H1 (cell line): ENCODE results near the gene TMBIM4. TPM values are rescaled to one million over a fixed set of nuclear protein-coding genes. Genes with fewer than 3 reads are reported as not detected.

Experiments
- CTCF ChIA-PET: fragments of 300-600 bp; sonication (Branson Sonifier 250); formaldehyde crosslinking; loops from one replicate; lab custom pipeline; 2021; ENCODE audit not compliant: partially characterized antibody; lab: Charles Lee
- POLR2A ChIA-PET: fragments of 300-600 bp; sonication (Branson Sonifier 250); formaldehyde crosslinking; loops from one replicate; lab custom pipeline; 2021; ENCODE audit warnings: inconsistent platforms; ENCODE audit not compliant: partially characterized antibody; lab: Charles Lee
- DNase-seq, 2 experiments: peaks; one replicate each; pipeline versions ENCODE4 v3.0.0 to v3.0.0-alpha.2; 2010 to 2022; ENCODE audit warnings: low spot score in 2 of 2, low read depth in 1 of 2, mixed read lengths in 1 of 2
- FAIRE-seq: peaks from 2 replicates; lab custom pipeline; 2011; peaks lifted over from hg19 to GRCh38; lab: Jason Lieb, UNC
- H2AFZ ChIP-seq: 2 replicates; pipeline ENCODE4 v1.8.1; 2012; ENCODE audit warnings: low read length, inconsistent platforms
- H2AK5ac ChIP-seq: 2 replicates; pipeline ENCODE4 v1.6.1; 2013; ENCODE audit warnings: low read depth, low read length
- H2BK120ac ChIP-seq: replicated peaks from 2 replicates; pipeline ENCODE3; 2013; ENCODE audit warnings: low read depth, low read length, inconsistent platforms
- H2BK12ac ChIP-seq: 2 replicates; pipeline ENCODE4 v1.6.1; 2013; ENCODE audit warnings: low read depth, low read length
- H2BK15ac ChIP-seq: 2 replicates; pipeline ENCODE4 v1.6.1; 2013; ENCODE audit warnings: low read length
- H2BK20ac ChIP-seq: 2 replicates; pipeline ENCODE4 v1.6.1; 2013; ENCODE audit warnings: low read length
- H2BK5ac ChIP-seq: 2 replicates; pipeline ENCODE4 v1.6.1; 2013; ENCODE audit warnings: low read depth, low read length
- H3K14ac ChIP-seq: 2 replicates; pipeline ENCODE4 v1.6.1; 2013; ENCODE audit warnings: inconsistent platforms; ENCODE audit not compliant: insufficient read length
- H3K18ac ChIP-seq: 2 replicates; pipeline ENCODE4 v1.6.1; 2013; ENCODE audit warnings: low read length; ENCODE audit errors: extremely low read depth
- H3K23ac ChIP-seq: 2 replicates; pipeline ENCODE4 v1.6.1; 2013; ENCODE audit warnings: inconsistent platforms; ENCODE audit not compliant: insufficient read length
- H3K23me2 ChIP-seq: 2 replicates; pipeline ENCODE4 v1.6.1; 2013; ENCODE audit warnings: low read depth, low read length
- H3K27ac ChIP-seq: 2 replicates; pipeline ENCODE4 v1.6.1; 2011; ENCODE audit warnings: low read depth, low read length, inconsistent platforms
- H3K27me3 ChIP-seq, 4 experiments: replicated peaks in 1 of 4; 1 replicate in 1 of 4; 2 replicates in 3 of 4; pipeline versions ENCODE4 v1.6.1 to v1.8.1; 2011 to 2013; ENCODE audit warnings: low read length in 3 of 4, mild to moderate bottlenecking in 3 of 4, inconsistent platforms in 2 of 4, mixed read lengths in 2 of 4, moderate library complexity in 1 of 4; ENCODE audit not compliant: control insufficient read depth in 3 of 4, insufficient read depth in 3 of 4; ENCODE audit errors: extremely low read depth in 1 of 4
- H3K36me3 ChIP-seq, 4 experiments: 2 replicates each; pipeline versions ENCODE4 v1.6.1 to v1.8.1; 2011 to 2013; ENCODE audit warnings: mild to moderate bottlenecking in 4 of 4, low read length in 3 of 4, moderate library complexity in 2 of 4, control low read depth in 1 of 4, inconsistent platforms in 1 of 4; ENCODE audit not compliant: insufficient read depth in 4 of 4, control insufficient read depth in 2 of 4
- H3K4ac ChIP-seq: replicated peaks from 2 replicates; pipeline ENCODE3; 2013; ENCODE audit warnings: low read length, low read depth, mixed read lengths, inconsistent platforms; ENCODE audit not compliant: insufficient read length
- H3K4me1 ChIP-seq, 4 experiments: replicated peaks in 1 of 4; 1 replicate in 1 of 4; 2 replicates in 3 of 4; pipeline versions ENCODE4 v1.6.1 to v1.8.1; 2011 to 2013; ENCODE audit warnings: low read length in 3 of 4, inconsistent platforms in 2 of 4, mixed read lengths in 1 of 4; ENCODE audit not compliant: insufficient read depth in 4 of 4, control insufficient read depth in 3 of 4
- H3K4me2 ChIP-seq, 2 experiments: 2 replicates each; pipeline versions ENCODE4 v1.6.1 to v1.8.1; 2011 to 2013; ENCODE audit warnings: low read depth in 2 of 2, low read length in 2 of 2, control low read depth in 1 of 2, inconsistent platforms in 1 of 2, mild to moderate bottlenecking in 1 of 2; ENCODE audit not compliant: insufficient read depth in 1 of 2
- H3K4me3 ChIP-seq, 4 experiments: fragments of 200-600, 300-600 bp in 1 of 4; sonication (generic), shearing (Covaris generic), sonication (Bioruptor Twin) in 1 of 4; 2 replicates each; pipeline versions ENCODE4 v1.5.1 to v1.8.1; 2011 to 2016; ENCODE audit warnings: low read length in 4 of 4, low read depth in 3 of 4, control low read depth in 2 of 4, inconsistent platforms in 2 of 4, mild to moderate bottlenecking in 2 of 4, mixed read lengths in 1 of 4, moderate library complexity in 1 of 4; ENCODE audit not compliant: insufficient read depth in 2 of 4; ENCODE audit errors: extremely low read depth in 1 of 4
- H3K56ac ChIP-seq: replicated peaks from 2 replicates; pipeline ENCODE3; 2013; ENCODE audit warnings: low read depth, mild to moderate bottlenecking, mixed read lengths, low read length, inconsistent platforms; ENCODE audit not compliant: insufficient read length
- H3K79me1 ChIP-seq: 2 replicates; pipeline ENCODE4 v1.6.1; 2013; ENCODE audit warnings: low read depth, low read length, control low read depth
- H3K79me2 ChIP-seq, 2 experiments: 2 replicates each; pipeline versions ENCODE4 v1.6.1 to v1.8.1; 2012 to 2013; ENCODE audit warnings: low read length in 2 of 2, mild to moderate bottlenecking in 2 of 2, inconsistent platforms in 1 of 2; ENCODE audit not compliant: insufficient read depth in 2 of 2, control insufficient read depth in 1 of 2
- H3K9ac ChIP-seq, 4 experiments: replicated peaks in 1 of 4; 1 replicate in 1 of 4; 2 replicates in 3 of 4; pipeline versions ENCODE4 v1.6.1 to v1.8.1; 2011 to 2013; ENCODE audit warnings: low read depth in 3 of 4, low read length in 3 of 4, control low read depth in 2 of 4, mild to moderate bottlenecking in 2 of 4, moderate library complexity in 2 of 4, inconsistent platforms in 1 of 4; ENCODE audit errors: extremely low read depth in 1 of 4
- H3K9me3 ChIP-seq, 2 experiments: 2 replicates each; pipeline versions ENCODE4 v1.6.1 to v1.8.1; 2012 to 2013; ENCODE audit warnings: mild to moderate bottlenecking in 2 of 2, moderate library complexity in 2 of 2, control low read depth in 1 of 2, inconsistent platforms in 1 of 2, low read depth in 1 of 2, low read length in 1 of 2, mixed read lengths in 1 of 2; ENCODE audit not compliant: insufficient read depth in 2 of 2
- H4K20me1 ChIP-seq, 2 experiments: replicated peaks in 1 of 2; 2 replicates each; pipeline versions ENCODE3 to v1.8.1; 2011 to 2013; ENCODE audit warnings: inconsistent platforms in 2 of 2, low read length in 2 of 2, mild to moderate bottlenecking in 1 of 2; ENCODE audit not compliant: insufficient read depth in 2 of 2, control insufficient read depth in 1 of 2
- H4K5ac ChIP-seq: 2 replicates; pipeline ENCODE4 v1.6.1; 2013; ENCODE audit warnings: low read length, low read depth, mixed read lengths, inconsistent platforms; ENCODE audit not compliant: insufficient read length
- H4K8ac ChIP-seq: 2 replicates; pipeline ENCODE4 v1.8.0; 2013; ENCODE audit warnings: mild to moderate bottlenecking, moderate library complexity, low read length, inconsistent platforms; ENCODE audit not compliant: insufficient read depth; ENCODE audit errors: extremely low read depth
- H4K91ac ChIP-seq: replicated peaks from 2 replicates; pipeline ENCODE3; 2013; ENCODE audit warnings: low read length, mixed read lengths, inconsistent platforms; ENCODE audit not compliant: insufficient read length
- ASH2L ChIP-seq: fragments of 200-600, 300-600 bp; sonication (generic); IDR thresholded peaks from one replicate; pipeline ENCODE4 v1.7.1; 2017; ENCODE audit warnings: low read length
- HDAC2 ChIP-seq, 2 experiments: fragments of 300-600 bp in 1 of 2; sonication (generic) in 1 of 2; IDR thresholded peaks; 2 replicates each; pipeline ENCODE4 v1.6.1; 2011 to 2012; ENCODE audit warnings: low read depth in 2 of 2, low read length in 2 of 2, mild to moderate bottlenecking in 2 of 2, moderate library complexity in 2 of 2, borderline replicate concordance in 1 of 2, inconsistent platforms in 1 of 2
- KDM4A ChIP-seq: IDR thresholded peaks from one replicate; pipeline ENCODE4 v1.7.1; 2012; ENCODE audit warnings: low read depth, mild to moderate bottlenecking, moderate library complexity, low read length, inconsistent platforms; ENCODE audit not compliant: severe bottlenecking
- POLR2AphosphoS5 ChIP-seq: IDR thresholded peaks from 2 replicates; pipeline ENCODE4 v1.6.1; 2011; ENCODE audit warnings: low read depth, low read length
- RBBP5 ChIP-seq: IDR thresholded peaks from 2 replicates; pipeline ENCODE4 v1.7.1; 2012; ENCODE audit warnings: low read depth, mild to moderate bottlenecking, inconsistent platforms, low read length, moderate library complexity, borderline replicate concordance
- SUZ12 ChIP-seq: fragments of 200-600 bp; sonication (generic); IDR thresholded peaks from 2 replicates; pipeline ENCODE4 v1.6.1; 2012; ENCODE audit warnings: mild to moderate bottlenecking, inconsistent platforms, low read length, moderate library complexity, mixed read lengths
- TAF1 ChIP-seq: IDR thresholded peaks from 2 replicates; pipeline ENCODE4 v1.6.1; 2011; ENCODE audit warnings: mild to moderate bottlenecking, low read depth, low read length
- whole genome bisulfite sequencing, 2 experiments: shearing (Covaris generic) in 1 of 2; methylation state at CpG; one replicate each; pipeline versions ENCODE4 v1.1.6 to v1.1.7; 2013 to 2015; ENCODE audit warnings: low lambda C conversion rate in 2 of 2, mixed read lengths in 2 of 2, inconsistent platforms in 1 of 2, low coverage in 1 of 2, missing lambda C conversion rate in 1 of 2; ENCODE audit not compliant: insufficient replicate concordance in 2 of 2, insufficient coverage in 1 of 2, insufficient read length in 1 of 2; ENCODE audit errors: extremely low coverage in 1 of 2, missing lambda C conversion rate in 1 of 2; 5-methylcytosine and 5-hydroxymethylcytosine counted together
- polyA plus RNA-seq, 7 experiments: library from polyadenylated mRNA; depleted of rRNA in 3 of 7; stranded (reverse) in 5 of 7; unstranded in 2 of 7; fragments of >200 nt in 5 of 7; fragments of 200-250 nt in 2 of 7; gene quantifications; 1 replicate in 5 of 7; 2 replicates in 1 of 7; 4 replicates in 1 of 7; pipeline versions ENCODE4 v1.2.1 to v1.2.3, GENCODE V29; 2011 to 2013; ENCODE audit warnings: missing spikeins in 2 of 7, mixed read lengths in 2 of 7
- total RNA-seq: library from RNA; stranded (reverse); fragmentation: NEBNext Ultra II Directional; extraction: Animal tissue kit (Norgen Biotek cat#: 25700); gene quantifications from 2 replicates; pipeline ENCODE4 v1.2.1, GENCODE V29; 2021
- TF ChIP-seq, protein P1 (sequence below): IDR thresholded peaks from 2 replicates; pipeline ENCODE4 v1.6.1; 2012; ENCODE audit warnings: inconsistent platforms
- TF ChIP-seq, protein P2 (sequence below): IDR thresholded peaks from 2 replicates; pipeline ENCODE4 v1.6.1; 2012; ENCODE audit warnings: inconsistent platforms

Gene TMBIM4
- total and polyA plus RNA-seq, 2 of the 8 experiments (the other 6 are each of a cell fraction or from before 2014, with no cell fraction given), result 12.8 to 46.6 TPM

DNA sequence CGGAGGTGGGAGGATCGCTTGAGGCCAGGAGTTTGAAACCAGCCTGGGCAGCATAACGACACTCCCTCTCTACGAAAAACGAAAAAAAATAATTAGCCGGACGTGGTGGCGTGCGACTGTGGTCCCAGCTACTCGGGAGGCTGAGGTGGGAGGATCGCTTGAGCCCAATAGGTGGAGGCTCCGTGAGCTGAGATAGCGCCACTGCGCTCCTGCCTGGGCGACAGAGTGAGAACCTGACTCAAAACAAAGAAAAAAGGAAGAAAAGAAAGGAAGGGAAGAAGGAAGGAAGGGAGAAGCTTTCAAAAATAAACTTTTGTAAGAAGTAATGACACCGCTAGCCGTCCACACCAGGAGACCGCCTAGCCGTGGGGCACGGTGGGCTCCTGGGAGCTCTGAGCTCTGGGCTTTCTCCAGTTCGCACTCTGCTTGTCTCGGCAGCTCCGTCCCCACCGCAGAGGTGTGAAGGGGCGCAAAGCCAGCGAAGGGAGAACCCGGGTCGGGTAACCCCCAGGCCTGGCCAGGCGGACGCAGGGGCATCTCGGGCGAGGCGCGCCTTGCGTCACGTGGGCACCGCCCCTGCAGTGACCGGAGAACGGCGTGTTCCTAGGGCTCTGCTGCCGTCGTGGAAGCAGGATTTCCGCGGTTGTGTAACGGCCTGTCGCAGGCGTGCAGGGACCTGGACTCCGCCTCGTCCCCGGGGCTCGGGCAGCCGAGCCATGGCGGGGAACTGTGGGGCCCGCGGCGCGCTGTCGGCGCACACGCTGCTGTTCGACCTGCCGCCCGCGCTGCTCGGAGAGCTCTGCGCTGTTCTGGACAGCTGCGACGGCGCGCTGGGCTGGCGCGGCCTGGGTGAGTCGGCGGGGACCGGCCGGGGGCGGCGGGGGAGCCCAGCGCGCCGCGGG is 19.0 kb upstream of the TMBIM4 start, which contains the start of gene IRAK3:
IRAK3 (plus strand) TSS at position 631 of the 902 bp plus-strand sequence; CDS start at position 717, 86 bp downstream.
- Histone ChIP-seq H3K23me2 (peaks cover 7% of the 10 kb centered on the region; the same call in 1 of the 2 replicates), H3K79me2 (no peaks in the 10 kb centered on the region), H4K8ac (peak within 1 kb of the TSS; percentile 89; the same call in 1 of the 2 replicates), H3K4me2 (peak within 1 kb of the TSS; percentile 70 to 92), H3K79me1 (no peaks in the 10 kb centered on the region), H3K27ac (no peak within 1 kb of the TSS), H3K4me3 (peak within 1 kb of the TSS; percentile 45 to 59 (median 50)), H2BK120ac (no peak within 1 kb of the TSS), H3K4me1 (peaks cover 0 to 4% (median 1%) of the 10 kb centered on the region in 4 experiments; a peak in 3 of 7 replicates), H3K4ac (no peak within 1 kb of the TSS), H2BK20ac (peak within 1 kb of the TSS; percentile 32; the same call in 1 of the 2 replicates), H2BK5ac (peak within 1 kb of the TSS; percentile 63; the same call in 1 of the 2 replicates), H3K9me3 (no peaks in the 10 kb centered on the region), H3K27me3 (peaks cover 9 to 29% (median 25%) of the 10 kb centered on the region in 4 experiments), H3K36me3 (no peaks in the 10 kb centered on the region), H3K56ac (no peak within 1 kb of the TSS), H3K9ac (peak within 1 kb of the TSS in 3 of 4 experiments; percentile 4 to 62 (median 60); a peak in 5 of 7 replicates), H2BK12ac (peak within 1 kb of the TSS; percentile 78; the same call in 1 of the 2 replicates), H4K5ac (no peak within 1 kb of the TSS), H4K20me1 (no peaks in the 10 kb centered on the region), H2BK15ac (peak within 1 kb of the TSS; percentile 72; the same call in 1 of the 2 replicates), H3K18ac (peak within 1 kb of the TSS; percentile 88), H2AK5ac (no peak within 1 kb of the TSS), H3K14ac (no peak within 1 kb of the TSS), H3K23ac (no peak within 1 kb of the TSS), H2AFZ (peak within 1 kb of the TSS; percentile 82), H4K91ac (peak within 1 kb of the TSS; percentile 62)
- FAIRE-seq (no peak), DNase-seq (peak; percentile 1 to 79)
- ChIA-PET CTCF (interaction anchor here (0.9 to 1.0 kb wide), 2 partner anchors 20 to 220 kb away, joined by 3 to 4 read pairs; no protein-coding TSS in a partner anchor), POLR2A (interaction anchor here (0.6 to 1.1 kb wide), 3 partner anchors 16 to 35 kb away, joined by 3 to 4 read pairs (median 3); no protein-coding TSS in a partner anchor)
- WGBS, 2 experiments, result 17% methylated on average over 59 of the region's 82 CpGs; no CpG with 5 or more reads in 1 of the 2 experiments
- peak; percentile 95 for TF ChIP-seq KDM4A
- TF ChIP-seq SUZ12, result peak; percentile 75; the same call in 1 of the 2 replicates
- TF ChIP-seq TAF1, result peak; percentile 69
- TF ChIP-seq HDAC2 (IDR thresholded peaks at IDR 0.05; ENCODE audit: borderline replicate concordance in 1 of 2, low read depth in 2 of 2, low read length in 2 of 2), result peak in 1 of 2 experiments; percentile 90; a peak in 2 of 4 replicates
- TF ChIP-seq ASH2L, result peak; percentile 92
- 0 out of 2 replicates have a peak, but pooled peaks have one; percentile 33 for TF ChIP-seq POLR2AphosphoS5
- TF ChIP-seq, protein P1, sequence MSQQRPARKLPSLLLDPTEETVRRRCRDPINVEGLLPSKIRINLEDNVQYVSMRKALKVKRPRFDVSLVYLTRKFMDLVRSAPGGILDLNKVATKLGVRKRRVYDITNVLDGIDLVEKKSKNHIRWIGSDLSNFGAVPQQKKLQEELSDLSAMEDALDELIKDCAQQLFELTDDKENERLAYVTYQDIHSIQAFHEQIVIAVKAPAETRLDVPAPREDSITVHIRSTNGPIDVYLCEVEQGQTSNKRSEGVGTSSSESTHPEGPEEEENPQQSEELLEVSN, result peak; percentile 99
- TF ChIP-seq RBBP5, result peak; percentile 91
- TF ChIP-seq, protein P2, sequence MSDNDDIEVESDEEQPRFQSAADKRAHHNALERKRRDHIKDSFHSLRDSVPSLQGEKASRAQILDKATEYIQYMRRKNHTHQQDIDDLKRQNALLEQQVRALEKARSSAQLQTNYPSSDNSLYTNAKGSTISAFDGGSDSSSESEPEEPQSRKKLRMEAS, result peak; percentile 98
